M059J (cell line): ENCODE data around the gene SLC6A6. TPM values are rescaled to one million over a fixed set of nuclear protein-coding genes. Genes with fewer than 3 reads are reported as not detected.
"Not testable (repeated sequence)": the region's sequence is repeated elsewhere in the genome, so short reads cannot be mapped to it uniquely, and the experiment has no call there.

Source experiments
- DNase-seq: peaks from one replicate; pipeline ENCODE4 v3.0.0-alpha.2; 2012; ENCODE audit warnings: low read depth
- total RNA-seq: library from RNA; depleted of rRNA; stranded (reverse); fragments of >200 nt; shearing (Covaris generic); gene quantifications from 2 replicates; pipeline ENCODE4 v1.2.3, GENCODE V29; 2014

Gene SLC6A6
- total RNA-seq, 1 experiment from 2014 or later = 43.3 TPM

DNA sequence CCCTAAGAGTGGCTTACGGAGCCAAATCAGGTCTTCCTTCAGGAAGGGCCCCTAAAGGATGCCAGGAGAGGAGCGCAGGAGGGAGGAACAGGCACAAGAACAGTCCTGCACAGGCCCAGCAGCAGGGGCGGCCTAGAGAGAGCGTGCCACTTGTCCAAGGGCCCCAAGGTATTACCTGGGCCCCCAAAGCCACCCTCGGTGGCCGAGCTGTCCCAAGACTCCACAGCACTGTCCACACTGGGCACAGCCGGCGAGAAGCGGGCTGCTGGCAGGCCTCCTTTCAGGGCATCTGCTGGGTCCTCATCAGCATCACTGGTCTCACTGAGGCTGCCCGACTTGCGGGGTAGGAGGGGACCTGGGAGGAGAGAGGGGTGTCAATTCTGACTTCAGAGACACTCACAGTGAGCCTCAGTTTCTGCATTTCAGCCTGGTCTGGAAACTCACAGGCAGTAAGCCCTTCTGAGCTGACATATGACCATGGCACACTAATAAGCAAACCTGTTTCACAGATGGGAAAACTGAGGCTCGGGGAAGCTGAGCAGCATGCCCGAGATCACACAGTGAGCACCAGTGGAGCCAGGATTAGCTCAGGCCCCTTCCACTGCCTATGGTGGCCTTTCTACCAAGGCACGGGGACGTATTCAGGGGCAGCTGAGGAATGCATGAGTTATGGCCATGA lies 104.4 kb downstream of the SLC6A6 start:
- DNase-seq = no peak

DNA sequence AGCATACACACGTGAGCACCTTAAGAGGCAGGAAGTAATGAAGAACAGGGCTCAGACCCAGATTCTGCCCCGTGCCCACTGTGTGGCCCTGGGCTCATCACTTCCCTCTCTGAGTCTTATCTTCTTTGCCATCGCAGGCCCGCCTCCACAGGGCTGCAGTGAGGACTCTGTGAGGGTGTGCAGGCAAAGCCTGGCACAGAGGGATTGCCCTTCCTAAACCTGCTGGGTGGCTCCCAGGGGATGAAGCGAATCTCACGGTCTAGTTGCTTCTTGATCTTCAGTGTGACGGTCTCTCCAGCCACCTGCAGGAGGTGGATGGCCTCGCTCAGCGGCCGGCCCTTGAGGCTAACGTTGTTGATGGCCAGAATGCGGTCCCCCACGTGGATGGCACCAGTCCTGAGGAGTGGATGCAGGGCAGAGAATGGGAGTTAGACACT lies 104.9 kb downstream of the SLC6A6 start:
- peak; percentile 59 for DNase-seq

DNA sequence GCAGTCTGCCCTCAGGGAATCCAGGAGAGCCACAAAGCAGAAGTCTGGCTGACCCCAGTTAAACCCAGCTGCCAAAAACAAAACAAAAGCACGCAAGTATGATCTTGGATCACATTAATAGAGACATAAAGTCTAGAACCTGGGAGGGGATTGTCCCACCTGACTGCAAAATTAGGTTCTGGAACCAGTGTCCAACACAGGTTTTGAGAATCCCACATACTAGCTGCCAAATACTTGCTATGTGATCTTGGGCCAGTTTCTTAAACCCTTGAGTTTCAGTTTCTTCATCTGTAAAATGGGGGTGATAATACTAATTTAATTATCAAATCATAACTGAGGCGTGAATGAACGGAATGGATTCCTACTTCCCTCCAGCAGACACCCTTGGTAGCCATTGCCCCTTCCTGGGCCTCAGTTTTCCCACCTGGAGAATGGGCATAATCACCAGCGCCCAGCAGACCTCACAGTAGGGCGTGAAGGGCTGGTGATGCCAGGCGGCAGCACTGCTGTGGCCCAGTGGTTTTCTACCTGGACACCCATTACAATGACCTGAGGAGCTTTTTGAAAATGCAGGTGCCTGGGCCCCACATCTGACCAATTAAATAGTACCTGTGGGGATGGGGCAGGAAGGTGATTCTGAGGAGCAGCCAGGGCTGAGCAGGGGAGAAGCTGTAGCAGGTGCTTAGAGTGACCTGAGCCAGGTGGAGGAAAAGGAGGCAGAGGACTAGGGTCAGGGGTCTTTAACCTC lies 105.5 kb downstream of the SLC6A6 start:
- DNase-seq = no peak

DNA sequence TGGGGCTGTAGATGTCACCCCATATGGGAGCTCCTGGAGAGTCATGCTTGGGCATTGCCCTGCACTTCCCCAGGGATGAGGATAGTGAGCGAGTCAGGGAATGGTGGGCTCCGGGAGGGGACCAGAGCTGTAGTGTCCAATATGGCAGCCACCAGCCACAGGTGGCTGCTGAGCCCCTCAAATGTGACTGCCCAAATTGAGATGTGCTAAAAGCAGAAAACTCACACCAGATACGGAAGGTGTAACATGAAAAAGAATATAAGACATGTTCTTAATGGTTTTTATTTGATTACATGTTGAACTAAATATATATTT lies 106.1 kb downstream of the SLC6A6 start:
- DNase-seq = no peak

DNA sequence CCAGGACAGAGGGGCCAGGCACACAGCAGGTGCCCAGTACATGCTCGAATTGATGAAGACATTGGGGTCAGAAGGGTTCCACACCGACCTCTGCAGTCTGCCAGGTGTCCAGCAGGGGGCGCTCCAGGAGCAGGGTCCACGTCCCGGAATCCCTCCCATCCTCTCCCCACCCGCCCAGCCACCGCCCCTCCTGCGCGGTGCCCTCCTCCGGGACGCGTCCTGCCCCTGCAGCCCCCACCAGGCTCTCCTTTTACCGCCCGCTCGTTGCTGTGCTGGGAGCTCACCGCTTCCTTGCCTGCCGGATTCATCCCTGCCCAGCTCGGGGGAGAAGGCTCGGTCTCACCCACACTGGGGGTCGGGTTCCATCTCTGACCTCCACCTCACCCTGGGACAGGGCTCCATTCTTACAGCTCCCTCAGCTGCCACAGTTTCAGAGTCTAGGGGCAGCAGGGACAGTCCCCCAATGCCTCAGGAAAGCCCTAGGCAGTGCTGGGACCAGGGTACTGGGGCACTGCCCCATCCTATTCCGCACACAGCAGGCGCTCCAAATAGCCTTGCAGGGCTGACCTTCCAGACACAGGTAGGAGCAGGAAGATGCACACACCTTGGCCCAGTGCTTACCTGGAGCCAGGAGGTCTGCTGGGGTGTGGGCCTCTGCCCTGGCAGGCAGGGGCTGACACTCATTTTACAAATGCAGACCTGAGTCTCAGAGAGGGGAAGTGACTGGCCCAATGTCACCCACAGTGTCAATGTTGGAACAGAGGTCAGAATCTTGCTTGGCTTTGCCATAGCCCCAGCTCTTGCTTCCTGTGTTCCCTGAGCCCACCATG lies 106.8 kb downstream of the SLC6A6 start:
- peak; percentile 24 for DNase-seq

DNA sequence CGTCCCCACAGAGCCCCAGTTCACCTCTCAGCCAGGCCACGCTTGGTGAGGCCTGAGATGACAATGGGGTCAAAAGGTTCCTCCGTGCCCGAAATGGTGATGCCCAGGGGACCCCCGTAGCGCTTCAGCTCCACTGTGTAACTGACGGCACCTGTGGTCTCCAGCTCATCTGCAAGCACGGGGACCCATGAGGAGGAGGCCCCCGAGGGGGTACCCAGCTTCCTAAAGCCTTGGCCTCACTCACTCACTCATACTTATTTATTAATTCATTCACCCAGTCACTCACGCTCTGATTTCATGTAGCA lies 107.3 kb downstream of the SLC6A6 start:
- no peak for DNase-seq

DNA sequence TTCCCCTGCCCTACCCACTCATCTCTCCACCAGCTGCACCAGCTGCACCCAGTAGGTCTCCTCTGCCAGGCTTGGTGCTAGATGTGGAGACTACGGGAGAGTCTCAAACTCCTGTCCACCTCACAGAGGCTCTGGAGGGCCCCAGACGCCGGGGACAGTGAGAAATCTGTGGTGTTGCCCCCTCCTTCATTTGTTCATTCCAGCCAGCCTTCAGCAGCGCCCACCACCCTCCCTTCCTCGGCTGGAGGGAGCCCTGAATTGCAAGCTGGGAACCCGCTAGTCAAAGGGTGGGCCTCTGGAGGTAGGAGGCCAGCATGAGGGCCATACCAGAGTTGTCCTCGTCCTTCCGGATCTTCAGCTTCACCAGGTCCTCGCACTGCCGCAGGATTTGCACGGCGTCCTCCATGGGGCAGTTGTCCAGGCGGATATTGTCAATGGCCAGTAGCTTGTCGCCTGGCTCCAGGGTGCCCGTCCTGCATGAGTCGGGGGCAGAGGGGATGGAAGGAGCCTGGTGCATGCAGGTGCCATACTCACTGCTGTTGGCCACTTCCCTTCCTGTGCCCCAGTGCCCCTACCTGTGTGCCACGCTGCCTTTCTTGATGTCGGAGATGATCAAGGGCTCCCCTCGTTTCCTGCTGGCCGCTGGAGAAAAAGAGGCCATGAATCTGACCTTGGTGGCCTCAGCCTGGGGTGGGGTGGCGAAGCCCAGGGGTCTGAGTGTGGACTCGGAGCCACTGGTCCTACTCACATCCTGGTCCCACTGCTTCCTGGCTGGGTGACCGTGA lies 108.6 kb downstream of the SLC6A6 start:
- DNase-seq = no peak

DNA sequence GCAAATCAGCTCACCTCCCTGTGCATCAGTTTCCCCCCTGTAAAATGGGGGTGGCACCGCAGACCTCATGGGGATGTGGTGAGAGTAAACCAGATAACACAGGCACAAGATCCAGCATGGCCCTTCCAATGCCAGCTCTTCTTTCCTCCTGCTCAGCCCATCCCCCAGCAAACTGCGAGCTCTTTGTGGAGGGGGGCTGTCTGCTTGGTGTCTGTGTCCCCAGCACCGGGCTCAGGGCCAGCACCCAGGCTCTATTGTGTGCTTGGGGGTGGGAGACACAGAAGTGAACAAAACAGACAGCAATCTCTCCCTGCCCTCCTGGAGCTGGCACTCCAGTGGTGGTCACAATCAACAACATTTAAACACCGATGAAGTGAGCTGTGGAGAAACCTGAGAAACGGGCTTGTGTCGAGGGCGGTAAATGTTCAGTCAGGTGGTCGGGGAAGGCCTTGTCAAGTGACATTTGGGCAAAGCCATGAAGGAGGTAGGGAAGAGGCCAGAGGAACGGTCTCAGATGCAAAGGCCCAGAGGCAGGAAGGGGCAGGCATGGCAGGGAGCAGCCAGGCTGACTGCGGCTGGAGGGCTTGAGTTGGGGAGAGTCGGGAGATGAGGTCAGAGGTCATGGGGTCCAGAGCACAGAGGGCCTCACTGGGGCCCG lies 109.3 kb downstream of the SLC6A6 start:
- DNase-seq = no peak

DNA sequence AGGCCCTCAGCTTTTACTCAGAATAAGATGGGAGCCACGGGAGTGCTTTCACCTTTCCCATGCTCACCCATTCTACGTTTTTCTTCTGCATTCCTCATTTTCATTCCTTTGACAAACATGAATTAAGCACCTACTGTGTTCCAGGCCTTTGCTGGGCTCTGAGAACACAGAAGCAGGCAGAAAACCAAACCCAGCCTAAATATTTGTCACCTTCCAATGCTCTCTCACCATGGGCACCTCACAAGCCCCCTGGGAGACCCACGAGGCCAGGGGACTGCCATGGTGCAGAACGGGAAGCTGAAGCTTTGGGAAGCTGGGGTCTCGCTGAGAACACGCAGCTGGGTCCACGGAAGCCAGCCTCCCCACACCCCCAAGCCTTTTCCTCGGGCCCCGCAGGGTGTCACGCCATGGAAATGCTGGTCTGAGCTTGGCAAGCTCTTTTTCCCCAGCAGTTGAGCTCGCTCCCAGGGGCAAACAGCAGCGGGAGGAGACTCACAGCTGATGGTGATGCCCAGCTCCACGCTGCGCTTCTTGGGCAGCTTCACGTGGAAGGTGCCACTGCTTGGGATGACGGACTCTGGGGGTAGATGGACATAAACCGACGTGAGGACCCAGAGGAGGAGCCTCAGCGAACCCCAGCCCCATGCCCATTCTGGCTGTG lies 110.0 kb downstream of the SLC6A6 start:
- DNase-seq = no peak

DNA sequence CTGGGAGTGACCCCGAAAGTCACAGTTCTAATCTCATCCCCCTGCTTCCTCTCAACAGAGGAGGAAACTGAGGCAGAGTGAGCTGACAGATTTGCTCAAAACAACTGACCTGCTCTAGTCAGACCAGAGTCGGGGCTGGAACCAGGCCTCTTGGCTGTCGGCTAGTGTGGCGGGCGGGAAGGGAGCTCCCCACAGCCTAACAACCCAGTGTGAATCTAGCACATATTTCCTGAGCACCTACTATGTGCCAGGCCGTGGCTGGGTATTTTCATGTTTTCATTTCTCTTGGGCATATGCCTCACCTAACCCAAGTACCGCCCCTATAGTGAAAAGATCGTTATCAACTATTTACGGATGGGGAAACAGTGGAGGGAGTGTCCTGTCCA lies 110.5 kb downstream of the SLC6A6 start:
- DNase-seq = no peak

DNA sequence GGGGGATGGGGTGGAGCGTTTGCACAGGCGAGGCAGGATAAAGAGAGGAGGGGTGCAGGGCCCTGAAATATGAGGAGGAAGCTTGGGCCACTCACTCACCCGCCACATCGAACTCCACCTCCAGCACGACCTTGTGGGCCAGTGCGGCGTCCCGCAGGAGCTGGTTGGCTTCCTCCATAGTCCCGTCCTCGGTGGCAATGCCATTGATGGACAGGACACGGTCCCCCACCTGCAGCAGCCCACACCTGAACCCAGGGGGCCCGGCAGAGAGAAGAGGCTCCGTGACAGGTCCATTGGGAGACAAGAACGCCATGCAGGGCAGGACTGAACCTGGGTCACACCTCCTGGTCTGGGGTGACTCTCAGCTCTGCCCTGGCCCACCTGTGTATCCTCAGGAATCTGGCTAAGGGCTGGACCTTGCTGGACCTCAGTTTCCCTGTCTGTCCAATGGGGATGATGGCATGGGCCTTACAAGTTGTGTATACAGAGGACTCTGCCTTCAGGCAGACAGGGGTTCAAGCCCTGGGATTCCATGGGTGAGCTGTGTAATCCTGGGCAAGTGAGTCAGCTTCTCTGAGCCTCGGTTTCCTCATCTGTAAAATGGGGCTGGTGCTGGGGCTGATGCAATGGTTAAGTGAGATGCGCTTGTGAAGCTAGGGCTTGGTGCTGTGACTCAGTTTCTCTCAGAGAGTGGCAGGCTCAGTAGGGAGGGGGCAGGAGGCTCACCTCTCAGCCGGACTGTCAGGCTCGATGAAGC lies 111.3 kb downstream of the SLC6A6 start:
- DNase-seq = no peak

DNA sequence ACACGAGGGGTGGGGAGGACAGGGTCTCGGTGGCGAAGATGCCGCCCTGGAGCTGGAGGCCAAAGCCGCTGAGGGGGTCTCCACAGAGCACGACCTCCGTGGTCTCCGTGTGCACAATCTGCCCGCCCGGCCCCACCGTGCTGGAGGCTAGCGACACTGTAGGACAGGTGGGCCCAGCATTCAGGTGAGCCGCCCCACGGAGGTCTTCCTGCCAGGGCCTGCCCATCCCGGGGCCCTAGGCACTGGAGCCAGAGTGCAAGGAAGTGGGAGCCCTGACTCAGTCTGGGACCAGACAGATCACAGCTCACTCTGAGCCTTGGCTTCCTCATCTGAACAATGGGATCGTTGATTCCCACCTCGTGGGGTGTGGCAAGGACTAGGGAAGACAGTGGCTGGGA lies 111.9 kb downstream of the SLC6A6 start:
- no peak for DNase-seq

DNA sequence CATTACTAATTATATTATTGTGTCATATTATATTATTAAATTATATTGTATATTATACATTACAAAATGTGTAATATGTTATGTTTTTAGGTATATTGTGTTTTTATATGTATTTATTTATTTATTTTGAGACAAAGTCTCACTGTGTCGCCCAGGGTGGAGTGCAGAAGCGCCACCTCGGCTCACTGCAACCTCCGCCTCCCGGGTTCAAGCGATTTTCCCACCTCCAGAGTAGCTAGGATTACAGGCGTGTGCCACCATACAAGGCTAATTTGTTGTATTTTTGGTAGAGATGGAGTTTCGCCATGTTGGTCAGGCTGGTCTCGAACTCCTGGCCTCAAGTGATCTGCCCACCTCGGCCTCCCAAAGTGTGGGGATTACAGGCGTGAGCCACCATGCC lies 113.1 kb downstream of the SLC6A6 start:
- not testable (repeated sequence) for DNase-seq

DNA sequence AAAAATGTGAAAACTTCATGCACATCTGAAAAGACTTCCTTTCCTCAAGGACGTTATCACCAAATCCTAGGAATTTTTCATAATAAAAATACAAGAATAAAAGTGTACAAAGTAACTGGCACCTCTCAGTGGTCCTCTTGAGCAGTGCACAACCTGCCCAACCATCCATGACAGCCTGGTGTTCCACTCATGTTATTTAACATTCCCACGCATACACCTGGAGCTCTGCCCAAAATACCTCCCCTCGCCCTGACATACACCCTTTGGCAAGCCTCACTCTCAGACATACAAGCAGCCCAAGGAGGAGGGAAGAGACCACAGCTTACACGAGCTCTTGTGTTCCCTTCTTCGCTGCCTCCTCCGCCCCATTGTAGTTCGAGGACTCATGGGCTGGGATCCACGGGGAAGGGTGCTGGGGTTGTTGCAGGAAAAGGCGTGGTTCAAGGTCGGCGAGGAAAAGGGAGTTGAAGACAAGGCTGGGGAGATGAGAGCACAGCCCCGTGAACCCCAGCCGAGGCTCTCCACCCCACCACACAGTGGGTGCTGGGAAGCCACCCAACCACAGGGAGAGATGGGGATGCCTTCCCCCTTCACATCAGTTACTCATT lies 114.4 kb downstream of the SLC6A6 start:
- DNase-seq = no peak

DNA sequence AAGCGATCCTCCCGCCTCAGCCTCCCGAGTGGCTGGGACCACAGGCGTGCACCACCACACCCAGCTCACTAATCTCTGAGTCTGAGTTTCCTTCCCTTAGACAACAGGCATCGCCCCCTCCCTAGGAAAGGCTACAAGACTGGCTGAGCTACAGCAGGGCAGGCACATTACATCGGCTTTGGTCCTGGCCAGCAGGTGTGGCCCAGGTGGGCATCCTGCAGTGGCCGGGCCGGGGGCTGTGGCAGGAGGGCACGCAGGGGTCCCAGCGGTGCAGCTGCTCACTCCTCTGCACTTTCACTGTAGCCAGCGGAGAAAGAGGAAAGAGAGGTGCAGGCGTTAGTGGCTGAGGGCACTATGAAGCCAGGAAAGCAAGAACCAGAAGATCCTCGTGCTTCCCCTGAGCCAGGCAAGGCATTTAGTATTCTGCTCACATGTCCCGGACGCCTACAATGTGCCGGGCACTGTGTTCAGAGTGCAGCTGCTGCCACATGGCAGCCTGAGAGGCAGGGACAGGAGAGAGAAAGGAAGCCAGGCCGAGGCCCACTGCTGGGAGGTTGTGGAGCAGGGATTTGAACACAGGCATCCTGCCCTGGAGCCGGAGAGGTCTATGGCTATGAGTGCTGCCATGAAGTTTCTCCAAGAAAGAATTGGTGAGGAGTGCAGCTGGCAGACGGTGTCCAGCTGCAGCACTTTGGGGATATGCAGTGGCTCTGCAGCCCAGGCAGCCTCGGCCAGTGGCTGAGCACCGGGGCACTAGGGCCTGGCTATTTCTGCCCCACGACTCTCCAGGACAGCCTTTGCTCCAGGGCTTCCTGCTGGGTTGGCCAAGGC lies 115.4 kb downstream of the SLC6A6 start:
- DNase-seq = no peak

DNA sequence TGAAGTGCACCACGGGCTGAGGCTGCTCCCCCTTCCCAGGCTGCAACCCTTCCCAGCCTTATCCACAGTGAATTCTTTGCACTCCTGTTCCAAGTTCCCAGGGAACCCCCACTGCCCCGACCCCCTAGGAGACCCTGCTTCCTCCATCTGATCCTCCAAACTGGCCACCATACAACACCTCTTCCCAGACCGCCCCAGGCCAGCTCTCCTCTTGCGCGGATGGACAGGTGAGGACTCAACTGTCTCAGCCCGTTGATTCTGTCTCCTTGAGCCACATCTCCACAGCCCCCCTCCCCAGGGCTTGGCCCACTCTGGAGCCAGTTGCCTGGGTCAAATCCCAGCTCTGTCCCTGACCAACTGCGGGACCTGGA lies 116.0 kb downstream of the SLC6A6 start:
- DNase-seq = no peak

DNA sequence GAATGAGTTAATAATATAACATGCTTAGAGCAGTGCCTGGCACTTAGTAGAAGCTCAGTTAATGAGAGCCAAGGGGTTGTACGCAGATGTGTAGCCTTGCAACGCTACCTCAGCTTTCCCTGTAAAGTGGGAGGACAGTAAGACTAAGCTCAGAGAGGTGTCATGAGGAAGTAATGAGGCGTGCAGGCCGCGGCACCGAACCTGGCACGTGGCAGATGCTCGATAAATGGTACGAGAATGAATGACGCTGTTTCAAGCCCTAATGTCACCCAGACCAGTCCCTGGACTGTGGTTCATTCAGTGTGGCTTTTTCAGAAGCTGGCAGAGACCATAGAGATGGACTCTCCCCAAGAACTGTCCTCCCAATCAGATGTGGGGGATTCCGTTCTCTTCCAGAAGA lies 116.5 kb downstream of the SLC6A6 start:
- no peak for DNase-seq

DNA sequence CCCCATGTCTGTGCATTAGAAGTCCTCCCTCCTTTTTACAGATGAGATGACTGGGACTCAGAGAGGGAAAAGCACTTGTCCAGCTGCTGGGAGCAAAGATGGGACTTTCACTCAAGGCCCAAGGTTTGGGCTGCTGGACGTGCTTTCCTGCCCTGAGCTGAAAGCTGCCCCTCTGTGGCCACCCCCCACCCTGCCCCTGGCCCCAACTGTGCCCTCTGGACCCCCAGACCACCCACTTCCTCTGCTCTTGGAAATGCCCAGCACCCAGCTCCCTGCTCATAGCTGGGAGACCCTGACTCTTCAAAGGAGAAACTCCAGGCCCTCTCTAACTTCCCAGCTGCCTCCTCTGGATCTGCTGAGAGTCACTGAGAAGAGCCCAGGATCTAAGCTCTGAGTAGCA lies 117.0 kb downstream of the SLC6A6 start:
- DNase-seq = no peak

DNA sequence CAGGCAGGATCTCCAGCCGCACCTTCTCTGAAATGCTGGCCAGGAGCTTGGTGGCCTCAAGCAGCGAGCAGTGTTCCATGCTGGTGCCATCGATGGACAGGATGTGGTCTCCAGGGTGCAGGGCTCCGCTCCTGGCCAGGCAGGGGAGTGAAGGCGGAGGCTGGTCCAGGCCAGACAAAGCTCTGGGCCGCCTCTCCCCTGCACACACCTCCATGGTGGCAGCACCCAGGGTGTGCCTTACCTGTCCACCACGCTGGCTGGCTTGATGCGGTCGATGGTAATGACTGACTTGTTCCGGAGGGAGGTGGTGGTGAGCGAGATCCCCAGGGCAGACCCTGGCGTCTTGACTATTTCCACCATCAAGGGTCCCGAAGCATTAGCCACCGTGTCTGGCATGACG lies 117.7 kb downstream of the SLC6A6 start:
- DNase-seq = no peak
